ENCODE results near the gene COTL1. TPM values are rescaled to one million over a fixed set of nuclear protein-coding genes. Genes with fewer than 3 reads are reported as not detected.

The COTL1 gene
- 187 and 217 TPM in 2 replicates for total RNA-seq (2014; rRNA removed; shearing (Covaris generic))
- 312 and 324 TPM in 2 replicates for polyA plus RNA-seq (2015; cell fraction: cytosol; rRNA removed)
- 73.4 and 82.7 TPM in 2 replicates for polyA plus RNA-seq (2015; cell fraction: nucleus; rRNA removed)

DNA sequence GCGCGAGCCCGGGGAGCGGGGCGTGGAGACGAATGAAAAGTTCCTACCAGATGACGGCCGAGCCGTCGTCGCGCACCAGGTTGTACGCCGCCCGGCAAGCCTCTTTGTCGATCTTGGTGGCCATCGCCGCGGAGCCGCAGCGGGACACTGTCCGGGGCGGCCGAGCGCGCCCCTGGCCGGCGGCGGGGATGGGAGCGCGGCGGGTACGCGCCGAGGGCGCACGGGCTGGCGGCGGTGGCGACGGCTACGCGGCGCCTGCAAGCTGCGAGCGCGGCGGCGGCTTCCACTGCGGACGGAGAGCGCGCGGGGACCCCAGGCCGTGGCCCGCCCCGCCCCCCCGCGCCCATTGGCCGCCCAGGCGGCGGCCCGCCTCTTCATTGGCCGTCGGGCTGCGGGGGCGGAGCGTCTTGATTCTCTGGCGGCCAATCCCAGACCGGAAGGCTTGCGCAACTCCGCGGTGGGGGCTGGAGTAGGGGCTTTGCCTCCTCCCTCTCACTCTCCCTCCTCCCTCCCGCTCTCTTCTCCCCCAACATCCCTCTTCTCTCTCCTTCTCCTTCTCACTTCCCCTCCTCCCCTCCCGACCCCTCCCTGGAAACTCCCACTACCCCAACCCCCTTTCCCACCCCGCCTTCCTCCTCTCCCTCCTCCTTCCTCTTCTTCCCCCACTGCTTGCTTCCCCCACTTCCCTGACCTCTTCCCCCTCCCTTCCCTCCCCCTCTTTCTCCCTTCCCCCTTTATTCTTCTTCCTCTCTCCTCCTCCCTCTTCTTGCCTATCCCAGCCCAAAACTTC is at the start of gene COTL1:
Gene COTL1, minus strand, starts transcription at position 288 of the 790 bp plus-strand sequence. Its CDS starts 164 bp downstream, at position 124.
- DNase-seq (ENCODE audit: low read depth): peak; percentile 98

DNA sequence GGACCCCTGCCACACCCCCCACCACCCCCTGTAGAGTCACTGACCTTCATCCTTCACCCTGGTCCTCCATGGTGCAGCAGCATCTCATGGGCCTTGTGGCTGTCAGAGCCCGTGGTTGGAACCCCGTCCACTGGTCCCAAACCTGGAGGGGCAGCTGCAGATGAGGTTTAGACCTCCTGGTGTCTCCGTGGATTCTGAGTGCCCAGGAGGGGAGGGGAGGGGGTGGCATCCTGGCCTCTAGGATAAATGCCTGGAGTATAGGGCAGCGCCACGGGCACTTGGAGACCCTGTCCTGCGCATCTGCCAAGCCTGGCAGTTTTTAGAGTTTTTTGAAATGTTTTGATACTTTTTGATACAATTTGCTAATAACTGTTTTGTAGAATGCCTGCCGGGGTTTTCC is 48.0 kb upstream of the COTL1 start:
- no peak for DNase-seq (ENCODE audit: low read depth)

DNA sequence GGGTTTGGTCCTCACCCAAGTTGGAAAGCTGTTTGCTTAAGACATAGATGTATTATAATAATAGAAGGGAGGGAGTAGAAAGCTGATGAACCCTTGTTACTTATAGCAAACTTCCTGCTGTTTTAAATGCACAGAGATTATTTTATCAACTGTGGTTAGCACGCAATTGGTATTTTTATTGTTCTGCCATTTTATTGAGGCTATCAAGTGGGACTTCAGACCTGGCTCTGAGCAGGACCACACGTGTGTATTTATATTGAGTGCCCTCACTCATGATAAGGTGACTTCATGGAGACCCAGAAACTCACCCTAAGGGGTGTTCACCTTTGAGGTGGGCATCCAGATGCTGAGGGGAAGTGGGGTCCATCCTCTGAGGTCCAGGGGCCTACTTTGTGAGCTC is 47.5 kb upstream of the COTL1 start:
- no peak for DNase-seq (ENCODE audit: low read depth)

DNA sequence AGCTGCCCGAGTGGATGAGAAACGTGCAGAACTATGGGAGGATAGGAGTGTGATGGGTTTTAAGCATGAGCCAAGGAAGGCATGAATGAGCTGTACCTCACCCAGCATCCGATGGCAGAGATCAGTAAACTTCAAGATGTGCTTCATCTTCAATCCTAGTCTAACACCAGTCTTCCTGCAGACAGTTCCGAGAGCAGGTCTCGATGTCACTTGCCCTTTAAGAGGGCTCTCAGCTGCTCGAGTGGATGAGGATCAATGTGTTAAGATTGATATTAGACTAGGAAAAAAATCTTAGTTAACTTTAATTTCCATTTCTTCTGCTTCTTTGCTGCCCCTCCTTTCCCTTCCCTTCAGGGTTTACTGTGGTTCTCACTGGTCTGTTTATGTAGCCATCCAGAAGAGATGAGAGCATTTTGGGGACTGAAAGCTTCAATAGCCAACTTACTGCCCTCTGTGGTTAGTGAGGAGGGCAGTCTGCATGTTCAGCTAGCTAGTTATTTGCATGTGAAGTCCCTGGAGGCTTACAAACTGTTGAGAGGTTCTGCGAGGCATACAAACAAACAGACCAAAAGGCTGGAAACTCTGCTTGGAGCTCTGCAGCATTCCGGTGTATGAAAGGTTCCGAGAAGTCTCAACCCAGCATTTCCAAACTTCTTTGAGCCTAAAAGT is 45.7 kb upstream of the COTL1 start:
- DNase-seq (ENCODE audit: low read depth): no peak

DNA sequence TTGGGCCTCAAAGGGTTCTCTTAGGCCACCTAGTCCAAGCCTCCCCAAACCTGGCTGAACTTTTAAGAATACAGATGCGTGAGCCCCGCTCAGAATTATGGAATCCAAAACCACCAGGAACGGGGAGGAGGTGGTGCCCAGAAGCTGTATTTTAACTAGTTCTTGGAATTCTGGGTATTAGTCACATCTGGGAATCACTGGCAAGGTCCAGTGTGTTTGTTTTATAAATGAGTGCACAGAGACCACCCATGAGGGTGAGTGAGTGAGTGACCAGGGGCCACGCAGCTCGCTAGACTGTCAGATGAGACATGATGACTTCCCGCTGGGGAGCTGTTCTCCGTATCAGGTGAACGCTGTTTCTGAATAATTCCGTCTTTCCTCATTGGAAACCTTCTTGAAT is 44.6 kb upstream of the COTL1 start:
- DNase-seq (ENCODE audit: low read depth): no peak

- no peak for DNase-seq (ENCODE audit: low read depth)
Observed at GRCh38 chr16:84661418-84662060, 43.7 kb upstream of the COTL1 start.

- DNase-seq (ENCODE audit: low read depth): no peak
Observed at GRCh38 chr16:84660973-84661372, 43.1 kb upstream of the COTL1 start.

GRCh38 chr16:84659656-84660300 is 41.9 kb upstream of the COTL1 start:
- DNase-seq (ENCODE audit: low read depth): no peak

- no peak for DNase-seq (ENCODE audit: low read depth)
Observed at GRCh38 chr16:84658690-84659089, 40.8 kb upstream of the COTL1 start.

- DNase-seq (ENCODE audit: low read depth): no peak
Observed at GRCh38 chr16:84657229-84657837, 39.5 kb upstream of the COTL1 start.

GRCh38 chr16:84656649-84657048 is 38.8 kb upstream of the COTL1 start:
- DNase-seq (ENCODE audit: low read depth): no peak

- no peak for DNase-seq (ENCODE audit: low read depth)
Observed at GRCh38 chr16:84654998-84655397, 37.1 kb upstream of the COTL1 start.

DNA sequence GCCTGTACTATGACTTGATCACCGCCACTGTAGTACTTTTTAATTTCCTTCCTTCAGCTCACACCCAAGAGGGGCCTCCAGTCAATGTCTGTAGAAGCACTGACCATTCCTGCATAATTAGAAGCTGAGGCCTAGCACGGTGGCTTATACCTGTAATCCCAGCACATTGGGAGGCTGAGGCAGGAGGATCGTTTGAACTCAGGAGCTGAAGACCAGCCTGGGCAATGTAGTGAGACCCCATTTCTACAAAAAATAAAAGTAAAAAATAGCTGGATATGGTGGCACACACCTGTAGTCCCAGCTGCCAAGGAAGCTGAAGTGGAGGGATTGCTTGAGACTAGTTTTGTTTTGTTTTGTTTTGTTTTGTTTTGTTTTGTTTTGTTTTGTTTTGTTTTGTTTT is 36.4 kb upstream of the COTL1 start:
- no peak for DNase-seq (ENCODE audit: low read depth)

GRCh38 chr16:84652566-84652965 is 34.7 kb upstream of the COTL1 start:
- DNase-seq (ENCODE audit: low read depth): no peak

GRCh38 chr16:84650062-84650991 is 32.4 kb upstream of the COTL1 start:
- no peak for DNase-seq (ENCODE audit: low read depth)

GRCh38 chr16:84649511-84649861 is 31.6 kb upstream of the COTL1 start:
- DNase-seq (ENCODE audit: low read depth): no peak

DNA sequence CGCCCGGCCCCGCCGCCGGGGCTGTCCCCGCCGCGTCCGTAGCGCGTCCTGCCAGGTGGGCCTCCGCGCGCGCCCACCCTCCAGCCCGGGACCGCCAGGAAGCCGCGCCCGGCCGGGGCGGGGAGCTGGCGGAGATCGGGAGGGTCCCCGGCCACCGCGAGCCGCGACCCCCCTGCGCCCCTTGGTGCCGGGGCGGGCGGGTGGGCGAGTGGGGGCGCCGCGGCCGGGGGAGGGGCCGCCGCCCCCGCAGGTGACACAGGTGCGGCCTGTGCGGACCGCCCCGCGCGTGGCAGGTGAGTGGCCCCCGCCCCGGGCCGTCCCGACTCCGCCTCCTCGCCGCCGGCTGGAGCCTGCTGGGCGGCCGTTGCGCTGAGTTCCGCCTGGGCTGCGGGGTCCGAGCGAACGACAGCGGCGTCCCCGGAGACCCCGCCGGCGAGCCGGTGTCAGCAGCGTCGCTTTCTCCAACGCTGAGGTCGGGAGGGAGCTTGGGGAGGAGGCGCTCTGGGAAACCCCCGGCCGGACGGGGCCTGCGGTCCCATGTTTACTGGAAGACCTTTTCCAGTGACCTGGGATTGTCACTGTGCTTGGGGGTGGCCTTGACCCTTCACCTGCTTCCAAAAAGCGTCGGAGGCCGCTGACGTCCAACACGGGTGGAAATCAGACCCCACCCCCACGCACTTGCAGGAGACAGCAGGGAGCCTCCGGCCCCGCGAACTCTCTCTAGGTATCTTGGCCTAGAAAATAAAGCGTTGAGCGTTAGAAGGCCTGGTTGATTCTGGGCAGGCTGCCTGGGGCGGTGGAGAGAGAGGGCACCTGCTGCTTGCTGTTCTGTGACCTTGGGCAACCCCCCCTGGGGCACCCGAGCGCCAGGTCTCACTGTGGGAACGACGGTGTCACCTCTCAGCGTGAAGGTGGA is 31.0 kb upstream of the COTL1 start:
- DNase-seq (ENCODE audit: low read depth): no peak

GRCh38 chr16:84647828-84648594 is 30.1 kb upstream of the COTL1 start, which contains the start of gene KLHL36:
Gene KLHL36 (plus strand): TSS chr16:84648511. CDS start chr16:84650868, 2,357 bp downstream.
- no peak for DNase-seq (ENCODE audit: low read depth)

Measured in HT1080 (cell line).